KMS-11 (cell line): ENCODE data around the gene MAG.
A peak's percentile ranks its signal among the peaks of the same experiment; 100 is the strongest.

Experiments used
- H2AFZ ChIP-seq: fragments of 200-600 bp; sonication (generic); 2 replicates; pipeline ENCODE4 v1.6.1; 2016; ENCODE audit warnings: antibody characterized with exemption, mixed run types, low read depth
- H3K27ac ChIP-seq: fragments of 200-600 bp; sonication (generic); 2 replicates; pipeline ENCODE4 v1.6.1; 2016; ENCODE audit warnings: mild to moderate bottlenecking, mixed run types
- H3K27me3 ChIP-seq: fragments of 200-600 bp; sonication (generic); 2 replicates; pipeline ENCODE4 v1.6.1; 2017; ENCODE audit warnings: mild to moderate bottlenecking, low read depth, mixed run types, moderate library complexity; ENCODE audit not compliant: insufficient read depth
- H3K36me3 ChIP-seq: fragments of 200-600 bp; sonication (generic); 2 replicates; pipeline ENCODE4 v1.6.1; 2017; ENCODE audit warnings: mild to moderate bottlenecking, mixed run types; ENCODE audit not compliant: insufficient read depth
- H3K4me1 ChIP-seq: fragments of 200-600 bp; sonication (generic); 2 replicates; pipeline ENCODE4 v1.6.1; 2016; ENCODE audit warnings: mild to moderate bottlenecking, low read depth, mixed run types; ENCODE audit not compliant: poor library complexity, severe bottlenecking
- H3K4me2 ChIP-seq: fragments of 200-600 bp; sonication (generic); 2 replicates; pipeline ENCODE4 v1.7.0; 2016; ENCODE audit warnings: mild to moderate bottlenecking, mixed run types
- H3K4me3 ChIP-seq: fragments of 200-600 bp; sonication (generic); IDR thresholded peaks from 2 replicates; pipeline ENCODE4 v1.6.1; 2017; ENCODE audit warnings: low read depth, low read length, mixed read lengths; ENCODE audit not compliant: insufficient read depth
- H3K79me2 ChIP-seq: fragments of 200-600 bp; sonication (generic); 2 replicates; pipeline ENCODE4 v1.6.1; 2016; ENCODE audit warnings: low read depth, mixed run types; ENCODE audit not compliant: insufficient read depth
- H3K9ac ChIP-seq: fragments of 200-600 bp; sonication (generic); 2 replicates; pipeline ENCODE4 v1.6.1; 2016; ENCODE audit warnings: mild to moderate bottlenecking, mixed run types
- H4K20me1 ChIP-seq: fragments of 200-600 bp; sonication (generic); 2 replicates; pipeline ENCODE4 v1.6.1; 2016; ENCODE audit warnings: mild to moderate bottlenecking, mixed run types; ENCODE audit not compliant: insufficient read depth
- CTCF ChIP-seq: fragments of 200-600 bp; sonication (generic); conservative IDR thresholded peaks from 2 replicates; pipeline ENCODE4 v1.6.1; 2017; ENCODE audit warnings: low read depth, mild to moderate bottlenecking, antibody characterized with exemption, low read length, moderate library complexity, mixed read lengths

Gene MAG

GRCh38 chr19:35291916-35292315 lies at the start of gene MAG:
Gene MAG (plus strand): TSS chr19:35292161. CDS start chr19:35295409, 3,248 bp downstream.
- peaks cover 58% of the 10 kb centered on the region for H3K27me3 ChIP-seq
- no peaks in the 10 kb centered on the region for H3K36me3 ChIP-seq
- H3K27ac ChIP-seq, result no peak within 1 kb of the TSS
- no peak within 1 kb of the TSS for H2AFZ ChIP-seq
- H4K20me1 ChIP-seq, result no peaks in the 10 kb centered on the region
- H3K9ac ChIP-seq, result no peak within 1 kb of the TSS
- H3K4me3 ChIP-seq, result no peak within 1 kb of the TSS
- no peak within 1 kb of the TSS for H3K4me2 ChIP-seq
- TF ChIP-seq CTCF, result no peak
- no peaks in the 10 kb centered on the region for H3K4me1 ChIP-seq
- H3K79me2 ChIP-seq, result no peaks in the 10 kb centered on the region

- Histone ChIP-seq H4K20me1 (no peaks in the 10 kb centered on the region), H3K4me1 (peaks cover 8% of the 10 kb centered on the region), H3K27ac (no peak overlapping the region), H3K79me2 (no peaks in the 10 kb centered on the region), H3K36me3 (no peaks in the 10 kb centered on the region), H3K27me3 (peaks cover 5% of the 10 kb centered on the region), H3K4me3 (no peak overlapping the region), H3K9ac (no peak overlapping the region), H3K4me2 (no peak overlapping the region), H2AFZ (no peak overlapping the region)
- no peak for TF ChIP-seq CTCF
Measured at GRCh38 chr19:35246466-35247092, 45.4 kb upstream of the MAG start.

- Histone ChIP-seq H3K36me3 (no peaks in the 10 kb centered on the region), H3K27ac (no peak overlapping the region), H3K4me3 (no peak overlapping the region), H2AFZ (peak overlapping the region; percentile 85), H3K4me1 (peaks cover 8% of the 10 kb centered on the region), H3K79me2 (no peaks in the 10 kb centered on the region), H3K9ac (peak overlapping the region; percentile 19; the same call in 1 of the 2 replicates), H4K20me1 (no peaks in the 10 kb centered on the region), H3K4me2 (peak overlapping the region; percentile 95), H3K27me3 (peaks cover 5% of the 10 kb centered on the region)
- TF ChIP-seq CTCF, result peak; percentile 54
Measured at GRCh38 chr19:35247526-35248309, 44.2 kb upstream of the MAG start.

GRCh38 chr19:35248310-35249145 lies 43.4 kb upstream of the MAG start, which contains the start of gene LSR:
Gene LSR (plus strand): TSS chr19:35249002. CDS start chr19:35249023, 21 bp downstream.
- peaks cover 8% of the 10 kb centered on the region for H3K4me1 ChIP-seq
- H3K79me2 ChIP-seq, result no peaks in the 10 kb centered on the region
- peak within 1 kb of the TSS; percentile 95 for H3K4me2 ChIP-seq
- H3K27ac ChIP-seq, result no peak within 1 kb of the TSS
- H3K36me3 ChIP-seq, result no peaks in the 10 kb centered on the region
- no peaks in the 10 kb centered on the region for H4K20me1 ChIP-seq
- H2AFZ ChIP-seq, result peak within 1 kb of the TSS; percentile 85
- TF ChIP-seq CTCF, result no peak
- no peak within 1 kb of the TSS for H3K4me3 ChIP-seq
- H3K27me3 ChIP-seq, result peaks cover 5% of the 10 kb centered on the region
- H3K9ac ChIP-seq, result peak within 1 kb of the TSS; percentile 19; the same call in 1 of the 2 replicates
